Measurements from ENCODE around the gene CAND2. TPM values are rescaled to one million over a fixed set of nuclear protein-coding genes. Genes with fewer than 3 reads are reported as not detected.

CAND2 gene
- total and polyA plus RNA-seq, 9 of the 15 experiments (the other 6 are each of a cell fraction or from before 2014, with no cell fraction given) = 0.91 to 14.9 (median 4.3) TPM

DNA sequence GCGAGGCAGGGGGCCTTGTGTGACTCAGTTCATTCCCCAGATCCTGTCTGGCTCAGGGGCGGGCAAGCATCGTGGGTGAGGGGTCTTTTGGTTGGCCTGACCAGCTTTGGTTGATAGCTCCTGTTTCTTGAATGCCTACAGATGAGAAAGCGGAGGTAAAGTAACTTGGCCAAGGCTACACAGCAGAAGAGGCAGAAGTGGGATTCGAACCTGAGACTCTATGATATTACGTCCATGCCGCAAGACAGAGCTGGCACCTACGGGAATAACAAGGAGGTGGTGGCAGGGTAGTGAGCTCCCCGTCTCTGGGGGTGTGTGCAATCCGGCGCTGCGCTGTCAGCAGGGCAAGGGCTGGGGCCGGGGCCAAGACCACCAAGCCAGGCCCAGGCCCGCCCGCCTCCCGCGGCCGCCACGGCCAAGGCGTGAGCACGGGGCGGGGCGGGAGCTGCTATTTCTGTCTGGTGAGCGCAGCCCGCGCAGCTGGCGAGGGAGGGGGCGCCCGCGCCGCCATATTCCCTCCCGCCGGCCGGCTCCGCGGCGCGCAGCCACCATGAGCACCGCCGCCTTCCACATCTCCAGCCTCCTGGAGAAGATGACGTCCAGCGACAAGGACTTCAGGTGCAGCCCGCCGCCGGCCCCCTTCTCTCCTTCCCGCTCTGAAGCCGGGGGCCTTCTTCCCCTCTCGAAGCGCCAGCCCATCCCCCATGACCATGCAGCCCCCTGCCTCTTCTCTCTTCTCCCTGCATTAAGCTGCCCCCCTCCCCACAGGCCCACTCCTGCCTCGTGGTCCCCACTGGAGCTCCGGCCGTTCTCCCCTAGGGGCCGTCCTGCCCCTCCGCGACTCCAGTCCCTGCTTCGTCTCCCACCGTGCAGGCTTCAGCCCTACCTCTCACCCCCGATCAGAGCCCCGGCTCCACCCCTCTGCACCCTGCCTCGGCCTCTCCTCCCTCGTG, at the start of gene CAND2 (continued):
- TF ChIP-seq, protein P1, sequence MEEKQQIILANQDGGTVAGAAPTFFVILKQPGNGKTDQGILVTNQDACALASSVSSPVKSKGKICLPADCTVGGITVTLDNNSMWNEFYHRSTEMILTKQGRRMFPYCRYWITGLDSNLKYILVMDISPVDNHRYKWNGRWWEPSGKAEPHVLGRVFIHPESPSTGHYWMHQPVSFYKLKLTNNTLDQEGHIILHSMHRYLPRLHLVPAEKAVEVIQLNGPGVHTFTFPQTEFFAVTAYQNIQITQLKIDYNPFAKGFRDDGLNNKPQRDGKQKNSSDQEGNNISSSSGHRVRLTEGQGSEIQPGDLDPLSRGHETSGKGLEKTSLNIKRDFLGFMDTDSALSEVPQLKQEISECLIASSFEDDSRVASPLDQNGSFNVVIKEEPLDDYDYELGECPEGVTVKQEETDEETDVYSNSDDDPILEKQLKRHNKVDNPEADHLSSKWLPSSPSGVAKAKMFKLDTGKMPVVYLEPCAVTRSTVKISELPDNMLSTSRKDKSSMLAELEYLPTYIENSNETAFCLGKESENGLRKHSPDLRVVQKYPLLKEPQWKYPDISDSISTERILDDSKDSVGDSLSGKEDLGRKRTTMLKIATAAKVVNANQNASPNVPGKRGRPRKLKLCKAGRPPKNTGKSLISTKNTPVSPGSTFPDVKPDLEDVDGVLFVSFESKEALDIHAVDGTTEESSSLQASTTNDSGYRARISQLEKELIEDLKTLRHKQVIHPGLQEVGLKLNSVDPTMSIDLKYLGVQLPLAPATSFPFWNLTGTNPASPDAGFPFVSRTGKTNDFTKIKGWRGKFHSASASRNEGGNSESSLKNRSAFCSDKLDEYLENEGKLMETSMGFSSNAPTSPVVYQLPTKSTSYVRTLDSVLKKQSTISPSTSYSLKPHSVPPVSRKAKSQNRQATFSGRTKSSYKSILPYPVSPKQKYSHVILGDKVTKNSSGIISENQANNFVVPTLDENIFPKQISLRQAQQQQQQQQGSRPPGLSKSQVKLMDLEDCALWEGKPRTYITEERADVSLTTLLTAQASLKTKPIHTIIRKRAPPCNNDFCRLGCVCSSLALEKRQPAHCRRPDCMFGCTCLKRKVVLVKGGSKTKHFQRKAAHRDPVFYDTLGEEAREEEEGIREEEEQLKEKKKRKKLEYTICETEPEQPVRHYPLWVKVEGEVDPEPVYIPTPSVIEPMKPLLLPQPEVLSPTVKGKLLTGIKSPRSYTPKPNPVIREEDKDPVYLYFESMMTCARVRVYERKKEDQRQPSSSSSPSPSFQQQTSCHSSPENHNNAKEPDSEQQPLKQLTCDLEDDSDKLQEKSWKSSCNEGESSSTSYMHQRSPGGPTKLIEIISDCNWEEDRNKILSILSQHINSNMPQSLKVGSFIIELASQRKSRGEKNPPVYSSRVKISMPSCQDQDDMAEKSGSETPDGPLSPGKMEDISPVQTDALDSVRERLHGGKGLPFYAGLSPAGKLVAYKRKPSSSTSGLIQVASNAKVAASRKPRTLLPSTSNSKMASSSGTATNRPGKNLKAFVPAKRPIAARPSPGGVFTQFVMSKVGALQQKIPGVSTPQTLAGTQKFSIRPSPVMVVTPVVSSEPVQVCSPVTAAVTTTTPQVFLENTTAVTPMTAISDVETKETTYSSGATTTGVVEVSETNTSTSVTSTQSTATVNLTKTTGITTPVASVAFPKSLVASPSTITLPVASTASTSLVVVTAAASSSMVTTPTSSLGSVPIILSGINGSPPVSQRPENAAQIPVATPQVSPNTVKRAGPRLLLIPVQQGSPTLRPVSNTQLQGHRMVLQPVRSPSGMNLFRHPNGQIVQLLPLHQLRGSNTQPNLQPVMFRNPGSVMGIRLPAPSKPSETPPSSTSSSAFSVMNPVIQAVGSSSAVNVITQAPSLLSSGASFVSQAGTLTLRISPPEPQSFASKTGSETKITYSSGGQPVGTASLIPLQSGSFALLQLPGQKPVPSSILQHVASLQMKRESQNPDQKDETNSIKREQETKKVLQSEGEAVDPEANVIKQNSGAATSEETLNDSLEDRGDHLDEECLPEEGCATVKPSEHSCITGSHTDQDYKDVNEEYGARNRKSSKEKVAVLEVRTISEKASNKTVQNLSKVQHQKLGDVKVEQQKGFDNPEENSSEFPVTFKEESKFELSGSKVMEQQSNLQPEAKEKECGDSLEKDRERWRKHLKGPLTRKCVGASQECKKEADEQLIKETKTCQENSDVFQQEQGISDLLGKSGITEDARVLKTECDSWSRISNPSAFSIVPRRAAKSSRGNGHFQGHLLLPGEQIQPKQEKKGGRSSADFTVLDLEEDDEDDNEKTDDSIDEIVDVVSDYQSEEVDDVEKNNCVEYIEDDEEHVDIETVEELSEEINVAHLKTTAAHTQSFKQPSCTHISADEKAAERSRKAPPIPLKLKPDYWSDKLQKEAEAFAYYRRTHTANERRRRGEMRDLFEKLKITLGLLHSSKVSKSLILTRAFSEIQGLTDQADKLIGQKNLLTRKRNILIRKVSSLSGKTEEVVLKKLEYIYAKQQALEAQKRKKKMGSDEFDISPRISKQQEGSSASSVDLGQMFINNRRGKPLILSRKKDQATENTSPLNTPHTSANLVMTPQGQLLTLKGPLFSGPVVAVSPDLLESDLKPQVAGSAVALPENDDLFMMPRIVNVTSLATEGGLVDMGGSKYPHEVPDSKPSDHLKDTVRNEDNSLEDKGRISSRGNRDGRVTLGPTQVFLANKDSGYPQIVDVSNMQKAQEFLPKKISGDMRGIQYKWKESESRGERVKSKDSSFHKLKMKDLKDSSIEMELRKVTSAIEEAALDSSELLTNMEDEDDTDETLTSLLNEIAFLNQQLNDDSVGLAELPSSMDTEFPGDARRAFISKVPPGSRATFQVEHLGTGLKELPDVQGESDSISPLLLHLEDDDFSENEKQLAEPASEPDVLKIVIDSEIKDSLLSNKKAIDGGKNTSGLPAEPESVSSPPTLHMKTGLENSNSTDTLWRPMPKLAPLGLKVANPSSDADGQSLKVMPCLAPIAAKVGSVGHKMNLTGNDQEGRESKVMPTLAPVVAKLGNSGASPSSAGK (IDR thresholded peaks at IDR 0.05) = peak; percentile 69
- TF ChIP-seq, protein P2, sequence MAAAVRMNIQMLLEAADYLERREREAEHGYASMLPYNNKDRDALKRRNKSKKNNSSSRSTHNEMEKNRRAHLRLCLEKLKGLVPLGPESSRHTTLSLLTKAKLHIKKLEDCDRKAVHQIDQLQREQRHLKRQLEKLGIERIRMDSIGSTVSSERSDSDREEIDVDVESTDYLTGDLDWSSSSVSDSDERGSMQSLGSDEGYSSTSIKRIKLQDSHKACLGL (CRISPR knock-in tag; IDR thresholded peaks at IDR 0.05; ENCODE audit: borderline replicate concordance, poor library complexity, severe bottlenecking) = no peak
- TF ChIP-seq, protein P3, sequence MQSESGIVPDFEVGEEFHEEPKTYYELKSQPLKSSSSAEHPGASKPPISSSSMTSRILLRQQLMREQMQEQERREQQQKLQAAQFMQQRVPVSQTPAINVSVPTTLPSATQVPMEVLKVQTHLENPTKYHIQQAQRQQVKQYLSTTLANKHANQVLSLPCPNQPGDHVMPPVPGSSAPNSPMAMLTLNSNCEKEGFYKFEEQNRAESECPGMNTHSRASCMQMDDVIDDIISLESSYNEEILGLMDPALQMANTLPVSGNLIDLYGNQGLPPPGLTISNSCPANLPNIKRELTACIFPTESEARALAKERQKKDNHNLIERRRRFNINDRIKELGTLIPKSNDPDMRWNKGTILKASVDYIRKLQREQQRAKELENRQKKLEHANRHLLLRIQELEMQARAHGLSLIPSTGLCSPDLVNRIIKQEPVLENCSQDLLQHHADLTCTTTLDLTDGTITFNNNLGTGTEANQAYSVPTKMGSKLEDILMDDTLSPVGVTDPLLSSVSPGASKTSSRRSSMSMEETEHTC (IDR thresholded peaks at IDR 0.05) = no peak
- TF ChIP-seq, protein P4, sequence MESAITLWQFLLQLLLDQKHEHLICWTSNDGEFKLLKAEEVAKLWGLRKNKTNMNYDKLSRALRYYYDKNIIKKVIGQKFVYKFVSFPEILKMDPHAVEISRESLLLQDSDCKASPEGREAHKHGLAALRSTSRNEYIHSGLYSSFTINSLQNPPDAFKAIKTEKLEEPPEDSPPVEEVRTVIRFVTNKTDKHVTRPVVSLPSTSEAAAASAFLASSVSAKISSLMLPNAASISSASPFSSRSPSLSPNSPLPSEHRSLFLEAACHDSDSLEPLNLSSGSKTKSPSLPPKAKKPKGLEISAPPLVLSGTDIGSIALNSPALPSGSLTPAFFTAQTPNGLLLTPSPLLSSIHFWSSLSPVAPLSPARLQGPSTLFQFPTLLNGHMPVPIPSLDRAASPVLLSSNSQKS (CRISPR knock-in tag; IDR thresholded peaks at IDR 0.05) = no peak
- TF ChIP-seq TAF1 (IDR thresholded peaks at IDR 0.05; ENCODE audit: control insufficient read depth, extremely low read depth, insufficient read depth, low read length, severe bottlenecking) = peak; percentile 59
- TF ChIP-seq ESRRA (IDR thresholded peaks at IDR 0.05; ENCODE audit: borderline replicate concordance, low read depth) = peak; percentile 41; the same call in 1 of the 2 replicates
- TF ChIP-seq SMAD3 (CRISPR knock-in tag; conservative IDR thresholded peaks at IDR 0.05) = no peak
- no peak for TF ChIP-seq SAFB (IDR thresholded peaks at IDR 0.05; ENCODE audit: borderline replicate concordance, low read depth, low read length)
- TF ChIP-seq PHTF2 (CRISPR knock-in tag; IDR thresholded peaks at IDR 0.05) = no peak
- TF ChIP-seq TCF7 (IDR thresholded peaks at IDR 0.05; ENCODE audit: borderline replicate concordance) = no peak
- TF ChIP-seq NRF1 (conservative IDR thresholded peaks at IDR 0.05 in 1 of 2, IDR thresholded peaks at IDR 0.05 in 1 of 2) = peak; percentile 89 to 90

All from K562 (cell line).